Lower lobe of right lung (tissue), 2 donors: Measurements from ENCODE around the gene PAF1. TPM values are rescaled to one million over a fixed set of nuclear protein-coding genes. Genes with fewer than 3 reads are reported as not detected.

Experiments
- ATAC-seq, 2 donors: fragments of 200-7000 bp; cut with Tn5 transposase; one replicate each; pipeline ENCODE4 v1.9.1; 2020 to 2022; ENCODE audit warnings: mild to moderate bottlenecking in 2 of 2, moderate library complexity in 2 of 2
- DNase-seq: peaks from one replicate; pipeline ENCODE4 v3.0.0-alpha.2; 2020
- H3K27ac ChIP-seq: fragments of 200-600 bp; one replicate; pipeline ENCODE4 v1.8.0; 2022
- H3K27me3 ChIP-seq: fragments of 200-600 bp; one replicate; pipeline ENCODE4 v1.8.0; 2022; ENCODE audit warnings: low read depth
- H3K36me3 ChIP-seq: fragments of 200-600 bp; one replicate; pipeline ENCODE4 v1.8.0; 2022; ENCODE audit warnings: mild to moderate bottlenecking
- H3K4me1 ChIP-seq: fragments of 200-600 bp; one replicate; pipeline ENCODE4 v1.8.0; 2022
- H3K4me3 ChIP-seq: fragments of 200-600 bp; one replicate; pipeline ENCODE4 v1.8.0; 2022; ENCODE audit warnings: mild to moderate bottlenecking
- H3K9me3 ChIP-seq: fragments of 200-600 bp; one replicate; pipeline ENCODE4 v1.8.0; 2022
- CTCF ChIP-seq: fragments of 200-600 bp; IDR thresholded peaks from one replicate; pipeline ENCODE4 v1.8.0; 2022; ENCODE audit warnings: antibody characterized with exemption, mild to moderate bottlenecking
- intact Hi-C: fragments of 100-400 bp; cut with DNase I; formaldehyde crosslinking; loops from one replicate; pipeline ENCODE4 v1.11.0; 2022
- total RNA-seq: library from RNA; stranded (reverse); fragmentation: NEBNext Ultra II Directional; extraction: Animal tissue kit (Norgen Biotek cat#: 25700); gene quantifications from one replicate; pipeline ENCODE4 v1.2.1, GENCODE V29; 2021
- donor health status: DM: no; HTN: yes; CAD: no; lungs with severe emphysema.

PAF1 gene
- total RNA-seq, 1 donor from 2014 or later: 33.7 TPM

DNA sequence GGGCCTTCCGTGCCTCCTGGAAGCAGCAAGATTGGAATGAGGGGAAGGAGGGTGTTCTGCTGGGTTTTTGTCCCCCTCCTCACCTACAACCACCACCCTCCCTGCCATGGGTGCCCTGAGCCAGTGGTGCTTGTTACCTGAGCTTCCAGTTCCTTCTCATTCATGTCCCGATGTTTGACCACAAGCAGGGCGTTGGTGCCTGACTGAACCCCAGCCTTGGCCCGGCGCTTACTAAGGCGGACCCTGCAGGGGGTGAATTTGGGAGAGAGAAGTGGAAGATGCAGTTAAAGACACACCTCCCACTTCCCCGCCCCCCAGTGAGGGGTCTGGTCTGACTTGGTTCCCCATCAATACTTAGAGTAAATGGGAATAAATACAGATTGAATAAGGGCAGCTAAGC lies 4.3 kb downstream of the PAF1 start:
- no peak for TF ChIP-seq CTCF
- Histone ChIP-seq H3K36me3 (peaks cover 82% of the 10 kb centered on the region), H3K27me3 (no peaks in the 10 kb centered on the region), H3K4me3 (no peak overlapping the region), H3K27ac (no peak overlapping the region), H3K4me1 (peaks cover 17% of the 10 kb centered on the region), H3K9me3 (no peaks in the 10 kb centered on the region)
- intact Hi-C loops: no loop called here
- ATAC-seq (no peak), DNase-seq (no peak)

DNA sequence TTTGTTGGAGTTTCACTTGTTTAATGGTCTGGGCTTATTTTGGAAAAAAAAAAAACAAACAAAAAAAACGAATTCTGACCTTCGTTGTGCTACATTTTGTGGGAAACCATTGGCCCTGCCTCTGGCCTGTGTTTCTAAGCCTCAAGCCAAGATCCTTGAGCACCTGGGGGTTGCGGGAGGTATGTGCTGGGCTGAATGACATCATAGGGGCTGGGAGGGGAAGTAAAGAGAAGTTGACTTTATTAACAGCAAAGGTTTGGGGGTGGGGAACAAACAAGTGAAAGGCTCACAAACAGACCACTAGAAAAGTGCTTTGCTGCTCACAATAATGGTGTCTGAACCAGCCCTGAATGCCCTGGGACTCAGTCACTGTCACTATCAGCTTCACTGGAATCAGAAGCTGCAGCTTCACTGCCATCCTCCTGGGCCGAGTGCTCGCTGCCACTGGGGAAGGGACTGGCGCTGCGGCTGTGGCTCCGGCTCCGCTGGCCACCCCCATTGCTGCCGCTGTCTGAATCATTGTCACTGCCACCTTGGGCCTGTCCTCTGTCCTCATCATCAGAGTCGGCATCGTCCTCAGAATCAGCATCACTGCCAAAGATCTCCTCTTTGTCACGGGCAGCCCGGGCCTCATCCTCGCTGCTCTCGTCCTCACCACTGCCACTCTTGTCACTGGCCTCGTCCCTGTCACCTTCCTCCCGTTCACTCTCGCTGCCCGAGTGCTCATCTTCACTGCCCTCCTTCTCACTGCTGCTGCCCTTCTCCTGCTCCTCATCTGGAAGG lies 5.1 kb downstream of the PAF1 start:
- no peaks in the 10 kb centered on the region for H3K27me3 ChIP-seq
- H3K36me3 ChIP-seq: peaks cover 90% of the 10 kb centered on the region
- H3K27ac ChIP-seq: no peak overlapping the region
- DNase-seq (no peak), ATAC-seq (no peak)
- H3K4me3 ChIP-seq: no peak overlapping the region
- intact Hi-C loops: no loop called here
- H3K9me3 ChIP-seq: no peaks in the 10 kb centered on the region
- peaks cover 15% of the 10 kb centered on the region for H3K4me1 ChIP-seq
- TF ChIP-seq CTCF: no peak

GRCh38 chr19:39384839-39385568 lies 5.9 kb downstream of the PAF1 start:
- Histone ChIP-seq H3K27me3 (no peaks in the 10 kb centered on the region), H3K36me3 (peaks cover 98% of the 10 kb centered on the region), H3K9me3 (no peaks in the 10 kb centered on the region), H3K4me1 (peaks cover 10% of the 10 kb centered on the region), H3K27ac (no peak overlapping the region), H3K4me3 (no peak overlapping the region)
- ATAC-seq (peak; percentile 8 to 29), DNase-seq (no peak)
- intact Hi-C loops: no loop called here
- no peak for TF ChIP-seq CTCF

- Histone ChIP-seq H3K4me3 (no peak overlapping the region), H3K36me3 (peaks cover 100% of the 10 kb centered on the region), H3K27me3 (no peaks in the 10 kb centered on the region), H3K27ac (no peak overlapping the region), H3K4me1 (no peaks in the 10 kb centered on the region), H3K9me3 (no peaks in the 10 kb centered on the region)
- ATAC-seq: no peak
- no peak for DNase-seq
- intact Hi-C loops: no loop called here
- TF ChIP-seq CTCF: no peak
These were observed 7.7 kb downstream of the PAF1 start for GRCh38 chr19:39382991-39383828.

DNA sequence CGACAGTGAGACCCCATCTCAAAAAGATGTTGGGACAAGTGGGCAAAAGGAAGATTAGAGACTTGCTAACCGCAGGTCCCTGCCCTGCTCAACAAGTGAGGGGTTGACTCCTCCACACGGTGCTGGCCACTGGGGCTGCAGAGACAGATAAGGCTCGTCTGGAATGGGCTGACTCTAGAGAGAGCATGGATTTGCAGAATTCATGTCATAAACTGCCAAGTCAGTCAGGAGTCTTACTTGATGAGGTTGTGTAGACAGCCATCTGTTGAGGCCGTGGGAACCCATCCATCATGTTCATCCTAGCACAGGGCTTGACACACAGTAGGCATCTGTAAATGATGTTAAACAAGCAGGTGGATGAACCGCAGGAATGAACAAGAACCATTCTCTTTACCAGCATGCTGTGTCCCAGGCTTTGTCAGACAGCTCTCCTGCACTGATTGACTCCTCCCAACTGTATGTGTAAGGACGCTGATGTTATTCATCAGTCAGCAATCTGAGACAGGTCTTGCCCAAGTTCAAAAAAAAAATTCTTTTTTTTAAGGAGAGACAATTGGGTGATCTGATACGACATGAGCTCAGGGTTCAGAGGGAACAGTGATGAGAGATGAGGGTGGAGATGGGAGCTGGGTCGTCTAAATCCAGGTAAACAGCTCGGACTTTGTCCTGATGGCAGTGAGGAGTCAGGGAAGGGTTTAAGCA lies 8.8 kb downstream of the PAF1 start:
- H3K27ac ChIP-seq: no peak overlapping the region
- ATAC-seq (no peak), DNase-seq (no peak)
- intact Hi-C loops: no loop called here
- no peak for TF ChIP-seq CTCF
- H3K9me3 ChIP-seq: no peaks in the 10 kb centered on the region
- H3K27me3 ChIP-seq: no peaks in the 10 kb centered on the region
- H3K36me3 ChIP-seq: peaks cover 100% of the 10 kb centered on the region
- no peak overlapping the region for H3K4me3 ChIP-seq
- no peaks in the 10 kb centered on the region for H3K4me1 ChIP-seq
